GM19043 (cell line): ENCODE results near the gene CD99L2.
"Not testable (repeated sequence)": the region's sequence is repeated elsewhere in the genome, so short reads cannot be mapped to it uniquely, and the experiment has no call there.

Experiments
- ATAC-seq: cut with Tn5 transposase; IDR thresholded peaks from one replicate; pipeline ENCODE4 v1.9.1; 2021; ENCODE audit warnings: low read depth; ENCODE audit not compliant: unreplicated experiment

CD99L2 gene

DNA sequence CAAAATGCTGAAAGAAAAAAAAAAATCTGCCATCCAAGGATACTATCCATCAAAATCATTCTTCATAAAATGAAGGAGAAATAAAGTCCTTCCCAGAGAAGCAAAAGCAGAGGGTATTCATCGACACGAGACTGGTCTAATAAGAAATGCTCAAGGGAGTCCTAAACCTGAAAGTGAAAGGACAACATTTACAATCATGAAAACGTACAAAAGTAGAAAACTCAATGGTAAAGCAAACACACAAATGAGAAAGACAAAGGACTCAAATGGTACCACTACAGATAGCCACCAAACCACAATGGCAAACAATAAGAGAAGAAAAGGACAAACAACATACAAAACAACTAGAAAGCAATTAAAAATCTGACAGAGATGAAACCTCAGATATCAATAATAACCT, 41.0 kb downstream of the CD99L2 start:
- no peak for ATAC-seq

DNA sequence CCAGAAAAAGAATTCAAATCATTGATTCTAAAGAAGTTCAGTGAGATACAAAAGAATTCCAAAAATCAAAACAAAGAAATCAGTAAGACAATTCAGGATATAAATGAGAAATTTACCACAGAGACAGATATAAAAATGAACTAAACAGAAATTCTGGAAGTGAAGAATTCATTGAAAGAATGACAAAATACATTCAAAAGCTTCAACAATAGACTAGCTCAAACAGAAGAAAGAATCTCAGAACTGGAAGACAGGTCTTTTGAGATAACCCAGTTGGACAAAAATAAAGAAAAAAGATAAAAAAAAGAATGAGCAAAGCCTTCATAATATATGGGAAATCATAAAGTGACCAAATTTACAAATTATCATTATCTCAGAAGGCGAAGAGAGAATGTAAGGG, 41.7 kb downstream of the CD99L2 start:
- ATAC-seq = no peak

GRCh38 chrX:150856101-150856500, 42.4 kb downstream of the CD99L2 start:
- ATAC-seq = no peak

- no peak for ATAC-seq
These were observed 43.6 kb downstream of the CD99L2 start for GRCh38 chrX:150854856-150855255.

DNA sequence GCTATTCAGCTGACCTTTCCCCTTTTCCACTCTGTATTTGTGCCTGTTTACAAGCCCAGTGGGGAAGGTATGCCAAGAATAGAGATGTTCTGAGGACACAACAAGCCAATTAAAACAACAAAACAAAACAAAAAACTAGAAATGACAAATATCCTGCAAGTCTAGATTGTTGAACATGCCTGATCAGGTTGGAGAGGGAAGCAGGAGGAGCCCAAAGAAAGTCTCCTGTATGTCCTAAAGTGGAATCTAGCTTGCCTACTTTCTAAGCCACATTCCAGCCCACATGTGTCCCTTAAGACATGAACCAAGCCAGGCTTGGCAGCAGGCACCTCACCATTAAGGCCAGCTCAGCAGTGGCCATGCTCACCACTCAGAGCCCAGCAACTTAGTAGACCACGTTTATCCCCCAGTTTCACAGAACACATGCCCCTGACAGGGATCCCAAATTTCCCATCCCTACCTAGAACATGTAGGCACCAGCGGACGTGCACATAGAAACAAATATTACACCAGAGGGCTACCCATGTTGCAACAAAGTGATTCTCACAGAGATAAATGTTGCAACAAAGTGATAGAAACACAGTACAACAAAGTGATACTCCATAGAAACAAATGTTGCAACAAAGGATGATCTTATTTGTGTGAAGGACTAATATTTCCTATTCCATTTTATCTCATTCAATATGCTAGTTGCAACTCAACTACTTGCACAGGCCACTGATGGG, 48.3 kb downstream of the CD99L2 start:
- ATAC-seq = no peak

DNA sequence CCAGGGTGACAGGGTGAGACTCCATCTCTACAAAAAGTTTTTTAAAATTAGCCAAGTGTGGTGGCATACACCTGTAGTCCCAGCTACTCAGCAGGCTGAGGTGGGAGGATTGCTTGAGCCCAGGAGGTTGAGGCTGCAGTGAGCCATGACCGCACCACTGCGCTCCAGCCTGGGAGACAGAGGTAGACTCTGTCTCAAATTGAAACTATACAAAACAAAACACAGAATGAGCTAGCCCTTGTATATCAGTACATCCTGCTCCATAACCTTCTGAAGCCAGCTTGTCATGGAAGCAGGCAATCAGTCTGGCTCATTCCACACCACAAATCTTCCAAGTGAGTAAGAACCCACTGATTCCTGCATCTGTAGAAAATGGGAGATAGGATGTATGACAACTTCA, 49.0 kb downstream of the CD99L2 start:
- peak; percentile 64 for ATAC-seq

GRCh38 chrX:150848914-150849365, 49.5 kb downstream of the CD99L2 start:
- peak; percentile 21 for ATAC-seq

DNA sequence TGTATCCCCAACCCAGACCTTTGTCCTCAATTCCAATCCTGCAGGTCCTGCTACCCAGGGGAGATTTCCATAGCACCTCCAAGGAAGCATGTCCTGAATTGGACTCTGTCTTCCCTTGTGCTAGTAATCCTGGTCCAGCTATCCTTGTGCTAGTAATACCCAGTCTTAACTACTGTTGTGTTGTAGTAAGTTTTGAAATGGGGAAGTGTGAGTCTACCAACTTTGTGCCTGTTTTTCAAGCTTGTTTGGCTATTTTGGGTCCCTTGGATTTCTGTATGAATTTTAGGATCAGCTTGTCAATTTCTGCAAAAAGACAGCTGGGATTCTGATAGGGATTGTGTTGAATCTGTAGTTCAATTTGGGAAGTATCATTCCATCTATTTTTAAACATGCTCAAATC, 51.4 kb downstream of the CD99L2 start:
- ATAC-seq = no peak

DNA sequence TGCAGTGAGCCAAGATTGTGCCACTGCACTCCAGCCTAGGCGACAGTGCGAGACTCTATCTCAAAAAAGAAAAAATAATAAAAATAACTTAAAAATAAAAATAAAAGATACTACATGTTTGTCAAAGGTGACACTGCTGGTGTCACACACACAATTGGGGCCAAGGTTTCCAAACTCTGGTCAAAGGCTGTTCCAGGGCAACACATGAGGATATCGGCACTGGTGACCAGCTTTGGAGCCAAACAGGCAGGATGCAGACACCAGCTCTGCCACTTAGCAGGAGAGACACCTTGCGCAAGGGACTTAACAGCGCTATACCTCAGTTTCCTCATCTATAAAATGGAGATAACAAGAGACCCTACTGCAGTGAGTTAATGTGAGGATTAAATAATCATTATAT, 52.3 kb downstream of the CD99L2 start:
- no peak for ATAC-seq

DNA sequence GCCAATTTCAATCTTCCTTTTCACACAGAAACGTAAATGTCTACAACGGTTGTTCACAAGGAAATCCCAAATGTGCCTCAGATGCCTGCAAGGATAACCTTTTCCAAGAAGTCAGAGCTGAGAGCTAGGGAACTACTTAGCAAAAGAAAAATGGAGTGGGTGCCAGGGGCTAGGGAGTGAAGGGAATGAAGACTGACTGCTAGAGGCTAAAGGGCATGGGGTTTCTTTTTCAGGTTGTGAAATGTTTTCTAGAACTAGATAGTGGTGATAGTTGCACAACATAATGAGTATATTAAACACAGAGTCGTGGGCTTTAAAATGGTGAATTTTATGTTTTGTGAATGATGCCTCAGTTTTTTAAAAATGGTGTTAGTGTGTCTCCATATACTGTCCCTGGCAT, 53.4 kb downstream of the CD99L2 start:
- no peak for ATAC-seq

DNA sequence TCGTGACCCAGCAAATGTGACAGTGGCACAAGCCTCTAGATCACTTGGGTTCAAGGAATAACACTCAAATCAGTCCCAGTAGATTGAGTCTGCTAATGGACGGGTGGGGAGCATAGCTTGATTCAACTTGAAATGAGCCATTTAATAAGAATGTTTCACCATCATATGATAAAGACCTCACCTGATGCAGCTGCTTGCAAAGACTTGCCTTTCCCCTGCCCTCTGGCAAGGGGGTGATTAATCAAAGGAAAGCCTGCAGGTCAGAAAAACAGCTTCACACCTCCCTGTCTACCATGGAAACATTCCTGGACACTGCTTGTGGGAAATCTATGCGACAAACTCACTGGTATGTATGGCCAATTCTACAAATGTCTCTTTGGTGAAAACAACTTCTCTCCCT, 54.5 kb downstream of the CD99L2 start:
- no peak for ATAC-seq

DNA sequence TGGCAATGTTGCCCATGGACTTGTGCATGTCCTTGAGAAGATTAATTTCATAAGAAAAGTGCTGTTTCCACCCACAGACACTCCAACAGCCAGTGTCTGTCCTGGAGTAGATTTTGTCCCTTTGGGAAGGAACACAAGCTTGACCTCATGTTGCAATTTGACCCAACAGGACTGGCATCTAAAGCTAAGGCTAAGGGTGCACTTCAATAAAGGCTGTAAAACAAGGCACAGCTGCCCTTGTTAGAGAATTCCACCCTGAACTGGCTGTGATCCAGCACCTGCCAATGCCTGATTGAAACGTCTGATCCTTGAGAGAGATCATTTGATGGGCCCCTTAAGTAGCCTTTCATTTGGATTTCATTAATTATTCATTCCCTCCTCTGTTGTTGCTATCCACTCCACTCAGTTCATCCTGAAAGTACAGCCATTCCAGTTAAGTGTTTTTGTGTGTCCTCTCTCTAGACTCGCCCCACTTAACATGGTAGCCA, 56.2 kb downstream of the CD99L2 start:
- ATAC-seq = no peak

DNA sequence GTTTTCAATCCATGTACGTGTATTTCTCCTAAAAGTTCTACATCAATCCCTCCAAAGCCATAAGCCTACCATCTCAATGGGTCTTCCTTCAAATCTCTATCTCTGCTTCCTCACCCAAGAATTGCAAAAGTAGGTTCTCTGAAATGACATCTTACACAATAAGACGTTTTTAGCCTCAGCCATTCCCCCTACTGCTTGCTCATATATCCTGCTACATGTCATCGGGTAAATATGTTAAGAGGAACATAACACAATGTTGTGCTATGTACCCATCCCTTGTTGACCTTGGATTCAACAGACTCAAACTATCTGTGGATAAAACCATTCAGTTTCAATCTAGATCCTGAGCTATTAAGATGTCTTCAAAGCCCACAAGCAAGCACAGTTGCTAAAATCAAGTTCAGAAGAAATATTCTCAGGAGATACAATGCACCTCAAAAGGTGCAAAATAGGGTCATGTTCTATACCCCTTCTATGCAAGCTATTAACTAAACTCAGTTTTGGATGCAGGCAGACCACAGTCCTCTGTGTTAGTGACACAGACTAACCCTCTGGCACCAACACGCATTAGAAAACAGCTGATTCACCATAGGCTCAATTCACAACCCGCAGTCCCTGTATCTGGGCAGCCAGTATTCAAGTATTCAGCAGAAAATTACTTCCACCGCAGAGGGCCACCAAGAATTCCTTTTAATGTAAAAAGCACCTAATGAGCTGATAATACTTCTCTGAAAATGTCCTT, 56.8 kb downstream of the CD99L2 start:
- ATAC-seq = no peak

GRCh38 chrX:150837845-150838244, 60.6 kb downstream of the CD99L2 start:
- no peak for ATAC-seq

DNA sequence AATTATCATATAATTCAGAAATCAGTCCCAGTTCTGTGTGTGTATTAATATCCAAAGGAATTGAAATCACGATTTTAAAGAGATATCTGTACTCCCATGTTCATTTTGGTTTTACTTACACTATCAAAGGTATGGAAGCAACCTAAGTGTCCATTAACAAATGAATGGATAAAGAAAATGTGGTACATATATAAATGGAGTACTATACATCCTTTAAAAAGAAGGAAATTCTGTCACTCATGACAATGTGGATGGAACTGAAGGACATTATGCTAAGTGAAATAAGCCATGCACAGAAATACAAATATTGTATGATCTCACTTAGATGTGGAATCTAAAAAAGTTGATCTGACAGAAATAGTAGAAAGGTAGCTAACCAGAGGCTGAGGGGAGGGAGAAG, 63.8 kb downstream of the CD99L2 start:
- no peak for ATAC-seq

- no peak for ATAC-seq
These were observed 64.9 kb downstream of the CD99L2 start for GRCh38 chrX:150833454-150834056.

DNA sequence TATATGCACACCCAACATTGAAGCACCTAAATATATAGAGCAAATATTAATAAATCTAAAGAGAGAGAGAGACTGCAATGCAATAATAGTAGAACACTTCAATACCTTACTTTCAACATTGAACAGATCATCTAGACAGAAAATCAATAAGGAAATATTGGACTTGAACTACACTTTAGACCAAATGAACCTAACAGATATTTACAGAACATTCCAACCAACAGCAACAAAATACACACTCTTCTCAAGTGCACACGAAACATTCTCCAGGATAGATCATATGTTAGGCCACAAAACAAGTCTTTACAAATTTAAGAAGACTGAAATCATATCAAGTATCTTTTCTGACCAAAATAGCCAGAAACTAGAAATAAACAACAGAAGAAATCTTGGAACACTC, 66.6 kb downstream of the CD99L2 start:
- no peak for ATAC-seq

- no peak for ATAC-seq
These were observed 69.7 kb downstream of the CD99L2 start for GRCh38 chrX:150828785-150829184.

GRCh38 chrX:150824352-150824751, 74.1 kb downstream of the CD99L2 start:
- not testable (repeated sequence) for ATAC-seq

DNA sequence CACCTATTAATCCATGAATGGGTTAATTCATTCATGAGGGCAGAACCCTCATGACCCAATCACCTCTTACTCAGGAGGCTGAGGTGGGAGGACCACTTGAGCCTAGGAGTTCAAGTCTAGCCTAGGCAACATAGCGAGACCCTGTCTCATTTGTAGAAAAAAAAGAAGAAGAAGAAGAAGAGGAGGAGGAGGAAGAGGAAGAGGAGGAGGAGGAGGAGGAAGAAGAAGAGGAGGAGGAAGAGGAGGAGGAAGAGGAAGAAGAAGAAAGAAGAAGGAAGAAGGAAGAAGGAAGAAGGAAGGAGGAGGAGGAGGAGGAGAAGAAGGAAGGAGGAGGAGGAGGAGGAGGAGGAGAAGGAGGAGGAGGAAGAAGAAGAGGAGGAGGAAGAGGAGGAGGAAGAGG, 74.6 kb downstream of the CD99L2 start:
- ATAC-seq = not testable (repeated sequence)

DNA sequence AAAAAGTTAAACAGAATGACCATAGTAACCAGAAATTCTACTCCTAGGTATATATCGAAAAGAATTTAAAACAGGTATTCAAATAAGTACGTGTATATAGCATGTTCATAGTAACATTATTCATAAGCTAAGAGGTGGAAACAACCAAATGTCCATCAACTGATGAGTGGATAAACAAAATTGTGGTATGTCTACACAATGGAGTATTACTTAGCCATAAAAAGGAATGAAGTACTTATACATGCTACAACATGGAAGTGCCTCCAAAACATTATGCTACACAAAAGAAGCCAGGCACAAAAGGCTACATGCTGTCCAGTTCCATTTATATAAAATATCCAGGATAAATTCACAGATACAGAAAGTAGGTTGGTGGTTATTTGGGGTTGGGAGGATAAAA, 76.5 kb downstream of the CD99L2 start:
- no peak for ATAC-seq

DNA sequence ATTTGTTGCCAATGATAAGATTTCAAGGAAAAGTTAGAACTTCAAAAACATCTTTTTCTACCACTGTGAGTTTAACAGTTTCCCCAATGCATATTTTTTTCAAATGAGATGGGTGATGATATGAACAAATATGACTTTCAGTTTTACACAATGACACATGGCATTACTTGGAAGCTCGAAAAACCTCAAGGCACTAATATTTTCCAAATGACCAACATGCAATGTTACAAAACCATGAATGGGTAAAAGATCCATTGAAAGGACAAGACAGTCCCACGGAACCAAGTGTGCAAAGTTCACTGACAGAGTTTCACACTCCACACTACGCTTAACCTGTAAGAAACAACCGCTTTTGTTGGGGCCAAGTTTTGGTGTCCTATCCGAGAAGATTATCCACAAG, 84.5 kb downstream of the CD99L2 start:
- ATAC-seq = no peak
